Activated CD4-positive, CD25-positive, alpha-beta regulatory T cell treated with anti-CD3 and anti-CD28 coated beads, Interleukin-2, amount 50 U/mL, for 16 hours (primary cell): Measurements from ENCODE around the gene FAM98B.
"Not testable (repeated sequence)": the region's sequence is repeated elsewhere in the genome, so short reads cannot be mapped to it uniquely, and the experiment has no call there.

Experiments used
- DNase-seq: peaks from one replicate; pipeline ENCODE4 v3.0.0-alpha.2; 2020; ENCODE audit warnings: low read depth, low spot score

The FAM98B gene

GRCh38 chr15:38453971-38454695, at the start of gene FAM98B:
TSS of gene FAM98B (plus strand) at chr15:38454127. CDS start at chr15:38454162, 35 bp downstream.
- DNase-seq = peak; percentile 71

- DNase-seq = no peak
Measured at GRCh38 chr15:38406436-38406835, 47.5 kb upstream of the FAM98B start.

GRCh38 chr15:38408576-38408975, 45.4 kb upstream of the FAM98B start:
- DNase-seq = no peak

GRCh38 chr15:38411902-38412301, 42.0 kb upstream of the FAM98B start:
- no peak for DNase-seq

- no peak for DNase-seq
Measured at GRCh38 chr15:38412466-38412865, 41.5 kb upstream of the FAM98B start.

- no peak for DNase-seq
Measured at GRCh38 chr15:38414357-38414756, 39.6 kb upstream of the FAM98B start.

GRCh38 chr15:38421069-38421690, 32.7 kb upstream of the FAM98B start:
- no peak for DNase-seq

GRCh38 chr15:38424101-38424552, 29.8 kb upstream of the FAM98B start:
- no peak for DNase-seq

- no peak for DNase-seq
Measured at GRCh38 chr15:38425269-38425668, 28.7 kb upstream of the FAM98B start.

- DNase-seq = no peak
Measured at GRCh38 chr15:38427380-38427779, 26.5 kb upstream of the FAM98B start.

- no peak for DNase-seq
Measured at GRCh38 chr15:38430106-38430760, 23.7 kb upstream of the FAM98B start.

GRCh38 chr15:38436993-38437392, 16.9 kb upstream of the FAM98B start:
- DNase-seq = no peak

- not testable (repeated sequence) for DNase-seq
Measured at GRCh38 chr15:38437603-38438002, 16.3 kb upstream of the FAM98B start.

GRCh38 chr15:38438031-38438986, 15.6 kb upstream of the FAM98B start:
- no peak for DNase-seq

GRCh38 chr15:38440353-38441129, 13.4 kb upstream of the FAM98B start:
- peak; percentile 29 for DNase-seq

- DNase-seq = no peak
Measured at GRCh38 chr15:38441130-38441519, 12.8 kb upstream of the FAM98B start.

GRCh38 chr15:38454696-38455090, 766 bp downstream of the FAM98B start:
- no peak for DNase-seq

- no peak for DNase-seq
Measured at GRCh38 chr15:38455092-38455491, 1.2 kb downstream of the FAM98B start.

GRCh38 chr15:38458646-38459045, 4.7 kb downstream of the FAM98B start:
- no peak for DNase-seq

GRCh38 chr15:38459480-38459879, 5.6 kb downstream of the FAM98B start:
- DNase-seq = no peak

- no peak for DNase-seq
Measured at GRCh38 chr15:38460543-38460942, 6.6 kb downstream of the FAM98B start.
